Measurements from ENCODE around the gene TJP2.

Gene TJP2

GRCh38 chr9:69175486-69175885 lies 1.4 kb downstream of the TJP2 start:
- H3K36me3 ChIP-seq (replicated peaks; ENCODE audit: low read depth, low read length) = peaks cover 13% of the 10 kb centered on the region
- peak overlapping the region; percentile 79 for H3K9ac ChIP-seq (ENCODE audit: low read length)
- H3K27me3 ChIP-seq (ENCODE audit: low read depth, low read length) = no peaks in the 10 kb centered on the region
- H3K4me1 ChIP-seq (ENCODE audit: low read length) = peaks cover 57% of the 10 kb centered on the region
- peak overlapping the region; percentile 97 for H3K27ac ChIP-seq (ENCODE audit: low read length)
- H3K4me3 ChIP-seq (ENCODE audit: low read length) = peak overlapping the region; percentile 97
- TF ChIP-seq CTCF (IDR thresholded peaks at IDR 0.05; ENCODE audit: low read depth, low read length) = no peak
- TF ChIP-seq EZH2phosphoT487 (IDR thresholded peaks at IDR 0.05; ENCODE audit: low read depth) = no peak
- H3K4me2 ChIP-seq (ENCODE audit: low read length) = peak overlapping the region; percentile 98
- H4K20me1 ChIP-seq (ENCODE audit: insufficient read depth, low read length) = peaks cover 34% of the 10 kb centered on the region
- H2AFZ ChIP-seq (ENCODE audit: low read depth, low read length) = no peak overlapping the region
- peaks cover 66% of the 10 kb centered on the region for H3K79me2 ChIP-seq (ENCODE audit: low read length)
- no peaks in the 10 kb centered on the region for H3K9me3 ChIP-seq (ENCODE audit: insufficient read depth, low read length)

- TF ChIP-seq CTCF (IDR thresholded peaks at IDR 0.05; ENCODE audit: low read depth, low read length) (no peak), EZH2phosphoT487 (IDR thresholded peaks at IDR 0.05; ENCODE audit: low read depth) (no peak)
- H3K9ac ChIP-seq (ENCODE audit: low read length) = peak overlapping the region; percentile 79
- peaks cover 44% of the 10 kb centered on the region for H4K20me1 ChIP-seq (ENCODE audit: insufficient read depth, low read length)
- H2AFZ ChIP-seq (ENCODE audit: low read depth, low read length) = no peak overlapping the region
- peaks cover 58% of the 10 kb centered on the region for H3K4me1 ChIP-seq (ENCODE audit: low read length)
- H3K9me3 ChIP-seq (ENCODE audit: insufficient read depth, low read length) = no peaks in the 10 kb centered on the region
- H3K79me2 ChIP-seq (ENCODE audit: low read length) = peaks cover 78% of the 10 kb centered on the region
- peak overlapping the region; percentile 97 for H3K4me3 ChIP-seq (ENCODE audit: low read length)
- peak overlapping the region; percentile 98 for H3K4me2 ChIP-seq (ENCODE audit: low read length)
- no peaks in the 10 kb centered on the region for H3K27me3 ChIP-seq (ENCODE audit: low read depth, low read length)
- H3K36me3 ChIP-seq (replicated peaks; ENCODE audit: low read depth, low read length) = peaks cover 13% of the 10 kb centered on the region
- peak overlapping the region; percentile 97 for H3K27ac ChIP-seq (ENCODE audit: low read length)
Measured at GRCh38 chr9:69176471-69177171, 2.5 kb downstream of the TJP2 start.

- Histone ChIP-seq H3K27ac (ENCODE audit: low read length) (no peak overlapping the region), H3K4me3 (ENCODE audit: low read length) (no peak overlapping the region), H3K4me1 (ENCODE audit: low read length) (peaks cover 57% of the 10 kb centered on the region), H3K9ac (ENCODE audit: low read length) (no peak overlapping the region), H3K4me2 (ENCODE audit: low read length) (peak overlapping the region; percentile 23), H3K27me3 (ENCODE audit: low read depth, low read length) (no peaks in the 10 kb centered on the region), H3K79me2 (ENCODE audit: low read length) (peaks cover 97% of the 10 kb centered on the region), H2AFZ (ENCODE audit: low read depth, low read length) (no peak overlapping the region), H3K9me3 (ENCODE audit: insufficient read depth, low read length) (no peaks in the 10 kb centered on the region), H3K36me3 (replicated peaks; ENCODE audit: low read depth, low read length) (peaks cover 25% of the 10 kb centered on the region), H4K20me1 (ENCODE audit: insufficient read depth, low read length) (peaks cover 60% of the 10 kb centered on the region)
- TF ChIP-seq EZH2phosphoT487 (IDR thresholded peaks at IDR 0.05; ENCODE audit: low read depth) (no peak), CTCF (IDR thresholded peaks at IDR 0.05; ENCODE audit: low read depth, low read length) (no peak)
Measured at GRCh38 chr9:69178583-69179011, 4.5 kb downstream of the TJP2 start.

GRCh38 chr9:69179037-69179436 lies 5.0 kb downstream of the TJP2 start:
- TF ChIP-seq CTCF (IDR thresholded peaks at IDR 0.05; ENCODE audit: low read depth, low read length) (no peak), EZH2phosphoT487 (IDR thresholded peaks at IDR 0.05; ENCODE audit: low read depth) (no peak)
- peaks cover 99% of the 10 kb centered on the region for H3K79me2 ChIP-seq (ENCODE audit: low read length)
- H4K20me1 ChIP-seq (ENCODE audit: insufficient read depth, low read length) = peaks cover 64% of the 10 kb centered on the region
- no peaks in the 10 kb centered on the region for H3K9me3 ChIP-seq (ENCODE audit: insufficient read depth, low read length)
- peaks cover 57% of the 10 kb centered on the region for H3K4me1 ChIP-seq (ENCODE audit: low read length)
- no peaks in the 10 kb centered on the region for H3K27me3 ChIP-seq (ENCODE audit: low read depth, low read length)
- no peak overlapping the region for H2AFZ ChIP-seq (ENCODE audit: low read depth, low read length)
- H3K4me2 ChIP-seq (ENCODE audit: low read length) = no peak overlapping the region
- no peak overlapping the region for H3K27ac ChIP-seq (ENCODE audit: low read length)
- H3K9ac ChIP-seq (ENCODE audit: low read length) = no peak overlapping the region
- H3K4me3 ChIP-seq (ENCODE audit: low read length) = no peak overlapping the region
- H3K36me3 ChIP-seq (replicated peaks; ENCODE audit: low read depth, low read length) = peaks cover 27% of the 10 kb centered on the region
